HFFc6 (cell line): ENCODE measurements around the gene KREMEN2. TPM values are rescaled to one million over a fixed set of nuclear protein-coding genes. Genes with fewer than 3 reads are reported as not detected.

ENCODE experiments used
- DNase-seq: peaks from one replicate; pipeline ENCODE4 v3.0.0-alpha.2; 2018
- H3K27ac Mint-ChIP-seq: 2 replicates; pipeline ENCODE4 v1.8.0; 2020; ENCODE audit warnings: mild to moderate bottlenecking, mixed read lengths
- H3K27me3 Mint-ChIP-seq: 2 replicates; pipeline ENCODE4 v1.8.0; 2021; ENCODE audit warnings: mild to moderate bottlenecking, moderate library complexity, mixed read lengths; ENCODE audit not compliant: insufficient read depth
- H3K36me3 Mint-ChIP-seq: 2 replicates; pipeline ENCODE4 v1.8.0; 2021; ENCODE audit warnings: low read depth, mixed read lengths
- H3K4me1 Mint-ChIP-seq: 2 replicates; pipeline ENCODE4 v1.8.0; 2020; ENCODE audit warnings: low read depth, mixed read lengths
- H3K4me3 Mint-ChIP-seq: 2 replicates; pipeline ENCODE4 v1.8.0; 2020; ENCODE audit warnings: mild to moderate bottlenecking, moderate library complexity, mixed read lengths
- H3K9me3 Mint-ChIP-seq: 2 replicates; pipeline ENCODE4 v1.8.0; 2020; ENCODE audit warnings: mild to moderate bottlenecking, mixed read lengths
- total RNA-seq, 6 experiments: library from RNA; stranded (reverse); fragmentation: NEBNext Ultra II Directional; extraction: Animal tissue kit (Norgen Biotek cat#: 25700); gene quantifications; 2 replicates in 1 of 6; 3 replicates in 5 of 6; pipeline ENCODE4 v1.2.3, GENCODE V29; 2021
- TF ChIP-seq, protein P1 (sequence below): fragments of 200-600 bp; sonication (generic); IDR thresholded peaks from 2 replicates; pipeline ENCODE4 v1.5.0; 2021; ENCODE audit warnings: antibody characterized with exemption, mild to moderate bottlenecking

Gene KREMEN2
- total RNA-seq, 6 experiments from 2014 or later: not detected

DNA sequence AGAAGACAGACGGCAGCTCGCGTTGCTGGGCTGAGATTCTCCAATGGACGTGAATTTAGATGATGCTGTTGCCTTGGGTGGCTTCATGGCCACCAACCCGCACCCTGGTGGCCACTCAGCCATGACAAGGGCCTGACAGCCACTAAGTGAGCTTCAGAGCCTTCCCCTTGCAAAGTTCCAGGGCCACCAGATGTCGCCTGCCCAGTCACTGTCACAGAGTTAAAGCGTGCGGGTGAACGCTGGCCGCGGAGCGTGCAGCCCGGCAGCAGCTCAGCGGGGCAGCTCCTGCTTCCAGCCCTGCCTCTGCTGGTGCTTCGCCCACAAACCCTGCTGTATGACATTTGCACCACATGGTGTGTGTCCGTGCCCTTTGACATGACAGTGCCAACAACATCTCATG is 13.3 kb upstream of the KREMEN2 start:
- H3K9me3 Mint-ChIP-seq: no peaks in the 10 kb centered on the region
- no peak overlapping the region for H3K4me3 Mint-ChIP-seq
- TF ChIP-seq, protein P1, sequence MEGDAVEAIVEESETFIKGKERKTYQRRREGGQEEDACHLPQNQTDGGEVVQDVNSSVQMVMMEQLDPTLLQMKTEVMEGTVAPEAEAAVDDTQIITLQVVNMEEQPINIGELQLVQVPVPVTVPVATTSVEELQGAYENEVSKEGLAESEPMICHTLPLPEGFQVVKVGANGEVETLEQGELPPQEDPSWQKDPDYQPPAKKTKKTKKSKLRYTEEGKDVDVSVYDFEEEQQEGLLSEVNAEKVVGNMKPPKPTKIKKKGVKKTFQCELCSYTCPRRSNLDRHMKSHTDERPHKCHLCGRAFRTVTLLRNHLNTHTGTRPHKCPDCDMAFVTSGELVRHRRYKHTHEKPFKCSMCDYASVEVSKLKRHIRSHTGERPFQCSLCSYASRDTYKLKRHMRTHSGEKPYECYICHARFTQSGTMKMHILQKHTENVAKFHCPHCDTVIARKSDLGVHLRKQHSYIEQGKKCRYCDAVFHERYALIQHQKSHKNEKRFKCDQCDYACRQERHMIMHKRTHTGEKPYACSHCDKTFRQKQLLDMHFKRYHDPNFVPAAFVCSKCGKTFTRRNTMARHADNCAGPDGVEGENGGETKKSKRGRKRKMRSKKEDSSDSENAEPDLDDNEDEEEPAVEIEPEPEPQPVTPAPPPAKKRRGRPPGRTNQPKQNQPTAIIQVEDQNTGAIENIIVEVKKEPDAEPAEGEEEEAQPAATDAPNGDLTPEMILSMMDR: no peak
- H3K36me3 Mint-ChIP-seq: peaks cover 23% of the 10 kb centered on the region
- H3K27ac Mint-ChIP-seq: no peak overlapping the region
- peaks cover 11% of the 10 kb centered on the region for H3K27me3 Mint-ChIP-seq
- no peaks in the 10 kb centered on the region for H3K4me1 Mint-ChIP-seq
- DNase-seq: no peak

DNA sequence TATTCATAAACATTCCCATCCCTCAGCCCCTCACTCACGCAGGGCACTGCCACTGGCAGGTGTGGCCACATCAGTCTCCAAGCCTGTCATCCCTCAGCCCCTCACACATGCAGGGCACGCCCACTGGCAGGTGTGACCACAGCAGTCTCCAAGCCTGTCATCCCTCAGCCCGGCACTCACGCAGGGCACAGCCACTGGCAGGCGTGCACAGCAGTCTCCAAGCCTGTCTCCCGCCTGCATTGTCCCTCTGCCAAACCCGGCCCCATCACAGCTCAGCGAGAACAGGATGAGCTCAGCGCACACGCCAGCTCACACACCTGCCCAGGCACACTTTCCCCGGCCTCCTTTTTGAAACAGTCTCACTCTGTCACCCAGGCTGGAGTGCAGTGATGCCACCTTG is 11.4 kb upstream of the KREMEN2 start:
- Mint-ChIP-seq H3K27me3 (peaks cover 15% of the 10 kb centered on the region), H3K27ac (no peak overlapping the region), H3K9me3 (no peaks in the 10 kb centered on the region), H3K4me3 (no peak overlapping the region), H3K36me3 (peaks cover 15% of the 10 kb centered on the region), H3K4me1 (no peaks in the 10 kb centered on the region)
- DNase-seq: no peak
- TF ChIP-seq, protein P1: no peak

DNA sequence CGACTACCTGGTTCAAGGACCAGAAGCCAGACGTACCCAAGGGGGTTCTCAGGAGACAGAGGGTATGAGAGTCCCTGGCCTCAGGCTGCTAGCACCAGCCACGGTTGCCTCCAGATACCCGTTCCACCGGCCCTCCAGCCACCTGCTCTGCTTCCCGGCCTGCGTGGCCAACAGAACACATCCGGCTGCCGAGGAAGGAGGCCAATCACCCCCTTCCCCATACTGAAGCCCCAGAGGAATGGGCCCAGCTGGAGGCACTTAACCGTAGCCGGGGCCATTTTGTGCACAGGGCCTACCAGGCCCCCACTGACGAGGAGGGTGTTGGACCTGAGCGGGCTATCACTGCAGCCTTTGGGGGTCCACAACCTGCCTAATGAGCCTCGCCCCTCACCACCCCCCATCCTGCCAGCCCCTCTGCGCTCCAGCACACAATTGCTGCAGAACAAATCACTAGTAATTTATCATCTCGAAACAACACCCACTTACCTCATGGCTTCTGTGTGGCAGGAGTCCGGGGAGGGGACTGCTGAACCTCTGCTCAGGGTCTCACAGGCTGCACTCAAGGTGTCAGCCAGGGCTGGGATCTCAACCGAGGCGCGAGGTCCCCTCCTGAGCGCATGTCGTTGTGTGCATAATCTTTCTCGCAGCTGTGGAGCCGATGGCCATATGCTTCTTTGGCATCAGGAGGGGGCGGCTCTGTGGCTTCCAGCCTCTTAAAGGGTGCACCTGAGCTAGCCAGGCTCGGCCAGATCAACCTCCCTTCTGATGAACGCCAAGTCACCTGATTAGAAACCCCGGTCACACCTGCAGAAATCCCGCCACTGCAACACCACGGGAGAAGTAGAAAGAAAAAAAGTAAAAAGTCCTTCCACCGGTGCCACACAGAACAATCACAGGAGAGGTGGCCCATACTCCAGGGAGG is 10.1 kb upstream of the KREMEN2 start:
- TF ChIP-seq, protein P1: no peak
- H3K9me3 Mint-ChIP-seq: no peaks in the 10 kb centered on the region
- no peak overlapping the region for H3K4me3 Mint-ChIP-seq
- peaks cover 17% of the 10 kb centered on the region for H3K27me3 Mint-ChIP-seq
- H3K27ac Mint-ChIP-seq: no peak overlapping the region
- no peak for DNase-seq
- H3K4me1 Mint-ChIP-seq: no peaks in the 10 kb centered on the region
- peaks cover 10% of the 10 kb centered on the region; the same call in 1 of the 2 replicates for H3K36me3 Mint-ChIP-seq

DNA sequence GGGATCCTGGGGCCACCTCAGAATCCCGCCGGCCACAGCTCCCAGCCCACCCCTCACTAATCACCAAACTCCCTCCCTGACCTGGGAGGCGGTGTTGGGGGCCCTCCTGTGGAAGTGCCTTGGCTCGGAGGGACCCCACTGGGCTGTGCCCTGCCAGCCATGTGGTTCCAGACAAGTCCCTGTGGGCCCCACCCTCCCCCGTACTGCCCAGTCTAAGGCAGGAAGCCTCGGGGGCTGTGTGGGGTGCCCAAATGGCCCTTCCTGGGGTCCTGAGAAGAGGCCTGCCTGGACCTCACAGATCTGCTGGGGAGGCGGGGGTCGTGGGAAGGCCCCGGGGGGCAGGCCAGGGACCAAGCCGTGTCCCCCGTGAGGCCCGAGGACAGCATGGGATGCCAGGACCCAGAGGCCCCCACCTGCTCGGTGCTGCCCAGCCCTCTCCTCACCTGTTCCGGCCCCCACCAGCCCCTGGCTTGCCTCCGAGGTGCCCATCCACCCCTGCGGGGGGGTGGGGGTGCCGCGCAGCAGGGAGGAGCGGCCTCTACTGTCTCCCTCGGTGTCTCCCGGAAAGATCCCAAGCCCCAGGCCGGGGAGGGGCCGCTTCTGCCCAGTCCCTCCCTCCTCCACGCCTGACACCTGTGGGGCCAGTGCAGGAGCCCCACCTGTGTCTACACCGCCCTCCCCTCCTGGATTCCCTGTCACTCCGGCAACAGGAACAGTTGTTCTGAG is 9.3 kb upstream of the KREMEN2 start:
- DNase-seq: no peak
- Mint-ChIP-seq H3K9me3 (no peaks in the 10 kb centered on the region), H3K27me3 (peaks cover 24% of the 10 kb centered on the region), H3K36me3 (0 out of 2 replicates have a peak, but pooled peaks cover 6% of the 10 kb centered on the region), H3K4me1 (no peaks in the 10 kb centered on the region), H3K4me3 (no peak overlapping the region), H3K27ac (no peak overlapping the region)
- TF ChIP-seq, protein P1: no peak

DNA sequence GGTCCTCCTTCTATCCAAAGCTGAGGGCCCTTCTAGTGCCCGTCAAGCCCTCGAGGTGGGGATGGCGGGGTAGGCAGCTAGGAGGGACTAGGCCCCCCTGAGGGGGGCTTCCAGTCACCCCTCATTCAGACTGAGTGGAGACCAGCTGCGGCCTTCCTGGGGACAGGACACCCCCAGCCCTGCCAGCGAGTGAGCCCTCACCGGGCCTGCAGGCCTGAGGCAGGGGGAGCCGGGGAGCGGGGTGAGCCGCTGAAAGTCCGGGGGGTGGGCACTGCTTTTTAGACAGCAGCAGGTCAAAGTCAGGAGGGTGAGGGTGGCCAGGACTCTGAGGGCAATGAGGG is 8.7 kb upstream of the KREMEN2 start:
- Mint-ChIP-seq H3K27me3 (peaks cover 30% of the 10 kb centered on the region), H3K36me3 (0 out of 2 replicates have a peak, but pooled peaks cover 4% of the 10 kb centered on the region), H3K4me3 (no peak overlapping the region), H3K9me3 (no peaks in the 10 kb centered on the region), H3K27ac (no peak overlapping the region), H3K4me1 (no peaks in the 10 kb centered on the region)
- no peak for DNase-seq
- TF ChIP-seq, protein P1: no peak
